Colonic mucosa (tissue), 4 donors: ENCODE data around the gene CCDC201. TPM values are rescaled to one million over a fixed set of nuclear protein-coding genes. Genes with fewer than 3 reads are reported as not detected.

Source experiments
- DNase-seq: peaks from one replicate; pipeline ENCODE4 v3.0.0-alpha.2; 2020
- H3K27ac ChIP-seq: fragments of 200-600 bp; one replicate; pipeline ENCODE4 v1.8.0; 2021
- H3K27me3 ChIP-seq: fragments of 200-600 bp; one replicate; pipeline ENCODE4 v1.8.0; 2021
- H3K36me3 ChIP-seq: fragments of 200-600 bp; one replicate; pipeline ENCODE4 v1.8.0; 2021
- H3K4me1 ChIP-seq: fragments of 200-600 bp; one replicate; pipeline ENCODE4 v1.8.0; 2021; ENCODE audit warnings: mild to moderate bottlenecking
- H3K4me3 ChIP-seq: fragments of 200-600 bp; one replicate; pipeline ENCODE4 v1.8.0; 2021
- H3K9ac ChIP-seq, 2 donors: one replicate each; pipeline ENCODE4 v1.7.0; 2013; ENCODE audit warnings: control low read depth in 2 of 2, low read depth in 2 of 2, low read length in 2 of 2
- H3K9me3 ChIP-seq: fragments of 200-600 bp; one replicate; pipeline ENCODE4 v1.8.0; 2021
- CTCF ChIP-seq: fragments of 200-600 bp; IDR thresholded peaks from one replicate; pipeline ENCODE4 v1.8.0; 2022; ENCODE audit warnings: antibody characterized with exemption, mild to moderate bottlenecking
- intact Hi-C: fragments of 100-400 bp; cut with DNase I; formaldehyde crosslinking; loops from one replicate; pipeline ENCODE4 v1.14.1; 2022
- total RNA-seq, 2 donors: library from RNA; stranded (reverse); fragmentation: NEBNext Ultra II Directional in 1 of 2; extraction: Animal tissue kit (Norgen Biotek cat#: 25700) in 1 of 2; gene quantifications; one replicate each; pipeline ENCODE4 v1.2.1, GENCODE V29; 2021
- donor health status: healthy.
- donor health status: DM: no; HTN: no; CAD: no.
- donor health status: DM: no; HTN: no; CAD: no.

The CCDC201 gene
- total RNA-seq, 2 donors from 2014 or later = not detected

- peaks cover 23% of the 10 kb centered on the region for H3K27me3 ChIP-seq
- no peak for TF ChIP-seq CTCF
- intact Hi-C loops = no loop called here
Measured at GRCh38 chr7:45890125-45890901, 17.4 kb upstream of the CCDC201 start.

GRCh38 chr7:45889367-45890067, 16.6 kb upstream of the CCDC201 start:
- Histone ChIP-seq H3K4me1 (peaks cover 3% of the 10 kb centered on the region), H3K9ac (no peak overlapping the region), H3K36me3 (no peaks in the 10 kb centered on the region), H3K9me3 (no peaks in the 10 kb centered on the region), H3K4me3 (no peak overlapping the region), H3K27me3 (peaks cover 23% of the 10 kb centered on the region), H3K27ac (no peak overlapping the region)
- TF ChIP-seq CTCF = no peak
- intact Hi-C loops = no loop called here
- no peak for DNase-seq

More at GRCh38 chr7:45890125-45890901, 17.4 kb upstream of the CCDC201 start:
- H3K4me1 ChIP-seq = peaks cover 3% of the 10 kb centered on the region
- no peak overlapping the region for H3K4me3 ChIP-seq
- no peak for DNase-seq
- H3K9me3 ChIP-seq = no peaks in the 10 kb centered on the region
- H3K27ac ChIP-seq = no peak overlapping the region
- H3K9ac ChIP-seq = no peak overlapping the region
- H3K36me3 ChIP-seq = no peaks in the 10 kb centered on the region

GRCh38 chr7:45888993-45889366, 16.1 kb upstream of the CCDC201 start:
- Histone ChIP-seq H3K27ac (no peak overlapping the region), H3K4me1 (peaks cover 3% of the 10 kb centered on the region), H3K9ac (no peak overlapping the region), H3K36me3 (no peaks in the 10 kb centered on the region), H3K4me3 (peak overlapping the region; percentile 4), H3K27me3 (peaks cover 23% of the 10 kb centered on the region), H3K9me3 (no peaks in the 10 kb centered on the region)
- TF ChIP-seq CTCF = no peak
- DNase-seq = no peak
- intact Hi-C loops = no loop called here

GRCh38 chr7:45888185-45888992, 15.5 kb upstream of the CCDC201 start, which contains the start of gene IGFBP1:
Gene IGFBP1 (plus strand): TSS chr7:45888488. CDS start chr7:45888653, 165 bp downstream.
- H3K27ac ChIP-seq = no peak within 1 kb of the TSS
- H3K9me3 ChIP-seq = no peaks in the 10 kb centered on the region
- no peak within 1 kb of the TSS for H3K9ac ChIP-seq
- peak within 1 kb of the TSS; percentile 4 for H3K4me3 ChIP-seq
- H3K36me3 ChIP-seq = no peaks in the 10 kb centered on the region
- intact Hi-C loops = no loop called here
- H3K27me3 ChIP-seq = peaks cover 23% of the 10 kb centered on the region
- peaks cover 3% of the 10 kb centered on the region for H3K4me1 ChIP-seq
- TF ChIP-seq CTCF = no peak
- DNase-seq = no peak

- intact Hi-C loops = no loop called here
- no peak overlapping the region for H3K9ac ChIP-seq
- H3K4me3 ChIP-seq = no peak overlapping the region
- no peak overlapping the region for H3K27ac ChIP-seq
- H3K4me1 ChIP-seq = peaks cover 3% of the 10 kb centered on the region
- H3K9me3 ChIP-seq = no peaks in the 10 kb centered on the region
- H3K27me3 ChIP-seq = peaks cover 23% of the 10 kb centered on the region
- no peak for TF ChIP-seq CTCF
- H3K36me3 ChIP-seq = no peaks in the 10 kb centered on the region
- no peak for DNase-seq
Measured at GRCh38 chr7:45886931-45887667, 14.2 kb upstream of the CCDC201 start.
